HEK293T (cell line): ENCODE data around the gene MAP3K14.

Experiments used
- CTCF ChIA-PET: fragments of 350-600 bp; formaldehyde crosslinking; extraction: SDS; loops from one replicate; lab custom pipeline; 2021; ENCODE audit warnings: antibody characterized with exemption, inconsistent platforms; lab: Yijun Ruan, JAX
- POLR2A ChIA-PET: fragments of 350-600 bp; formaldehyde crosslinking; extraction: SDS; loops from one replicate; lab custom pipeline; 2020; ENCODE audit warnings: antibody characterized with exemption, inconsistent platforms; lab: Yijun Ruan, JAX
- DNase-seq: peaks from one replicate; pipeline ENCODE4 v3.0.0; 2012; ENCODE audit warnings: mixed read lengths; ENCODE audit errors: extremely low spot score
- ARNT ChIP-seq: fragments of 450-650 bp; IDR thresholded peaks from 2 replicates; pipeline ENCODE4 v1.6.1; 2017; ENCODE audit warnings: mild to moderate bottlenecking
- BHLHE40 ChIP-seq: fragments of 450-650 bp; IDR thresholded peaks from 2 replicates; pipeline ENCODE4 v1.6.1; 2016; ENCODE audit warnings: mild to moderate bottlenecking, moderate library complexity, borderline replicate concordance
- CTBP1 ChIP-seq: fragments of 450-650 bp; IDR thresholded peaks from 2 replicates; pipeline ENCODE4 v1.6.1; 2016; ENCODE audit warnings: borderline replicate concordance
- ELF4 ChIP-seq: fragments of 450-650 bp; IDR thresholded peaks from 2 replicates; pipeline ENCODE4 v1.6.1; 2017; ENCODE audit warnings: antibody characterized with exemption
- FOXA1 ChIP-seq: fragments of 450-650 bp; IDR thresholded peaks from 2 replicates; pipeline ENCODE4 v1.6.1; 2016; ENCODE audit warnings: mild to moderate bottlenecking
- FOXK2 ChIP-seq: fragments of 450-650 bp; IDR thresholded peaks from 2 replicates; pipeline ENCODE4 v1.6.1; 2016; ENCODE audit warnings: mild to moderate bottlenecking
- FOXM1 ChIP-seq: fragments of 450-650 bp; IDR thresholded peaks from 2 replicates; pipeline ENCODE4 v1.6.1; 2017; ENCODE audit warnings: mild to moderate bottlenecking, borderline replicate concordance
- HDGF ChIP-seq: fragments of 450-650 bp; IDR thresholded peaks from 2 replicates; pipeline ENCODE4 v1.6.1; 2017; ENCODE audit warnings: antibody characterized with exemption, borderline replicate concordance
- L3MBTL2 ChIP-seq: fragments of 450-650 bp; conservative IDR thresholded peaks from 2 replicates; pipeline ENCODE4 v1.6.1; 2016; ENCODE audit warnings: mild to moderate bottlenecking
- LEF1 ChIP-seq: fragments of 450-650 bp; IDR thresholded peaks from 2 replicates; pipeline ENCODE4 v1.6.1; 2017; ENCODE audit warnings: mild to moderate bottlenecking, borderline replicate concordance
- NFRKB ChIP-seq: fragments of 450-650 bp; IDR thresholded peaks from 2 replicates; pipeline ENCODE4 v1.6.1; 2016; ENCODE audit warnings: mild to moderate bottlenecking, moderate library complexity
- PKNOX1 ChIP-seq: fragments of 450-650 bp; IDR thresholded peaks from 2 replicates; pipeline ENCODE4 v1.6.1; 2016
- SP1 ChIP-seq: fragments of 450-650 bp; IDR thresholded peaks from 2 replicates; pipeline ENCODE4 v1.6.1; 2017
- SUZ12 ChIP-seq: fragments of 450-650 bp; IDR thresholded peaks from 2 replicates; pipeline ENCODE4 v1.6.1; 2016; ENCODE audit warnings: mild to moderate bottlenecking
- TARDBP ChIP-seq: fragments of 450-650 bp; IDR thresholded peaks from 2 replicates; pipeline ENCODE4 v1.6.1; 2016
- ZNF384 ChIP-seq: fragments of 450-650 bp; IDR thresholded peaks from 2 replicates; pipeline ENCODE4 v1.6.1; 2016

MAP3K14 gene

GRCh38 chr17:45361451-45361850 is 44.6 kb upstream of the MAP3K14 start:
- DNase-seq, result peak; percentile 1
- ChIA-PET CTCF (interaction anchor here (0.6 kb wide), 1 partner anchor 96 kb away, joined by 3 read pairs; no protein-coding TSS in a partner anchor), POLR2A (interaction anchor here (1.2 kb wide), 1 partner anchor 10 kb away, joined by 4 read pairs; no protein-coding TSS in a partner anchor)
- TF ChIP-seq TARDBP (no peak), ARNT (no peak), LEF1 (no peak), ZNF384 (no peak), L3MBTL2 (no peak), CTBP1 (no peak), FOXM1 (no peak), BHLHE40 (no peak), PKNOX1 (no peak), NFRKB (no peak), FOXK2 (no peak), SUZ12 (no peak), HDGF (no peak), SP1 (no peak), ELF4 (no peak), FOXA1 (no peak)

- POLR2A ChIA-PET, result interaction anchor here (0.8 kb wide), 1 partner anchor 12 kb away, joined by 3 read pairs; no protein-coding TSS in a partner anchor
- CTCF ChIA-PET, result interaction anchor here (1.2 kb wide), 1 partner anchor 12 kb away, joined by 3 read pairs; no protein-coding TSS in a partner anchor
- no peak for DNase-seq
- TF ChIP-seq BHLHE40 (no peak), L3MBTL2 (no peak), PKNOX1 (no peak), NFRKB (no peak), ARNT (no peak), LEF1 (no peak), SP1 (no peak), FOXA1 (no peak), ZNF384 (no peak), SUZ12 (no peak), ELF4 (no peak), FOXM1 (no peak), TARDBP (no peak), CTBP1 (no peak), HDGF (no peak), FOXK2 (no peak)
These were observed 40.7 kb upstream of the MAP3K14 start for GRCh38 chr17:45357364-45357997.

- CTCF ChIA-PET, result interaction anchor here (0.8 to 1.1 kb wide), 2 partner anchors 9 to 19 kb away, joined by 3 read pairs; no protein-coding TSS in a partner anchor
- no peak for DNase-seq
- TF ChIP-seq ZNF384 (no peak), NFRKB (no peak), HDGF (no peak)
- POLR2A ChIA-PET, result interaction anchor here (0.7 to 0.9 kb wide), 2 partner anchors 11 to 15 kb away, joined by 3 read pairs; no protein-coding TSS in a partner anchor
These were observed 38.3 kb upstream of the MAP3K14 start for GRCh38 chr17:45355087-45355486.

- TF ChIP-seq ELF4 (no peak), PKNOX1 (no peak), SP1 (no peak), ZNF384 (no peak), FOXA1 (no peak), FOXM1 (no peak), FOXK2 (no peak), SUZ12 (no peak), CTBP1 (no peak), BHLHE40 (no peak)
- CTCF ChIA-PET, result no interaction called here
These were observed 36.2 kb upstream of the MAP3K14 start for GRCh38 chr17:45353043-45353442.

GRCh38 chr17:45351831-45352230 is 35.0 kb upstream of the MAP3K14 start:
- DNase-seq, result no peak
- ChIA-PET POLR2A (no interaction called here), CTCF (no interaction called here)
- no peak for TF ChIP-seq L3MBTL2
- TF ChIP-seq HDGF, result no peak
- TF ChIP-seq ELF4, result no peak
- TF ChIP-seq PKNOX1, result no peak
- no peak for TF ChIP-seq NFRKB
- TF ChIP-seq SP1, result no peak
- TF ChIP-seq ZNF384, result no peak
- no peak for TF ChIP-seq FOXM1
- no peak for TF ChIP-seq TARDBP
- no peak for TF ChIP-seq BHLHE40
- TF ChIP-seq ARNT, result no peak
- TF ChIP-seq LEF1, result no peak
- TF ChIP-seq FOXA1, result no peak
- no peak for TF ChIP-seq CTBP1
- TF ChIP-seq SUZ12, result no peak
- no peak for TF ChIP-seq FOXK2

More at GRCh38 chr17:45353043-45353442, 36.2 kb upstream of the MAP3K14 start:
- POLR2A ChIA-PET, result no interaction called here
- DNase-seq, result peak; percentile 4
